Activated T-helper 1 cell treated with anti-CD3 and anti-CD28 coated beads, Interleukin-12 subunit alpha, Interleukin-12 subunit beta, Interleukin-2, Interleukin-4 antibody, amounts not matched to agents 30 ng/mL and 10 ng/mL and 1 ng/mL, durations not matched to agents 14 hours and 24 hours and 36 hours (primary cell): ENCODE results near the gene PPP2R2D. TPM values are rescaled to one million over a fixed set of nuclear protein-coding genes. Genes with fewer than 3 reads are reported as not detected.

Experiments used
- DNase-seq: peaks from one replicate; pipeline ENCODE4 v3.0.0; 2021; ENCODE audit warnings: low spot score
- H3K27ac Mint-ChIP-seq: one replicate; pipeline ENCODE4 v1.8.0; 2021; ENCODE audit warnings: mild to moderate bottlenecking, mixed read lengths
- H3K27me3 Mint-ChIP-seq: one replicate; pipeline ENCODE4 v1.8.0; 2022; ENCODE audit warnings: mild to moderate bottlenecking, moderate library complexity, mixed read lengths; ENCODE audit not compliant: insufficient read depth
- H3K36me3 Mint-ChIP-seq: one replicate; pipeline ENCODE4 v1.8.0; 2021; ENCODE audit warnings: low read depth, mixed read lengths
- H3K4me1 Mint-ChIP-seq: one replicate; pipeline ENCODE4 v1.8.0; 2021; ENCODE audit warnings: low read depth, mixed read lengths
- H3K4me3 Mint-ChIP-seq: one replicate; pipeline ENCODE4 v1.8.0; 2021; ENCODE audit warnings: mild to moderate bottlenecking, moderate library complexity, mixed read lengths
- H3K9me3 Mint-ChIP-seq: one replicate; pipeline ENCODE4 v1.8.0; 2021; ENCODE audit warnings: mixed read lengths
- intact Hi-C: fragments of 100-400 bp; cut with micrococcal nuclease; formaldehyde crosslinking; loops from one replicate; pipeline ENCODE4 v1.15.1; 2024
- total RNA-seq: library from RNA; stranded (reverse); gene quantifications from 2 replicates; pipeline ENCODE4 v1.2.3, GENCODE V29; 2022

Gene PPP2R2D
- total RNA-seq, 1 donor from 2014 or later = 37.6 TPM

DNA sequence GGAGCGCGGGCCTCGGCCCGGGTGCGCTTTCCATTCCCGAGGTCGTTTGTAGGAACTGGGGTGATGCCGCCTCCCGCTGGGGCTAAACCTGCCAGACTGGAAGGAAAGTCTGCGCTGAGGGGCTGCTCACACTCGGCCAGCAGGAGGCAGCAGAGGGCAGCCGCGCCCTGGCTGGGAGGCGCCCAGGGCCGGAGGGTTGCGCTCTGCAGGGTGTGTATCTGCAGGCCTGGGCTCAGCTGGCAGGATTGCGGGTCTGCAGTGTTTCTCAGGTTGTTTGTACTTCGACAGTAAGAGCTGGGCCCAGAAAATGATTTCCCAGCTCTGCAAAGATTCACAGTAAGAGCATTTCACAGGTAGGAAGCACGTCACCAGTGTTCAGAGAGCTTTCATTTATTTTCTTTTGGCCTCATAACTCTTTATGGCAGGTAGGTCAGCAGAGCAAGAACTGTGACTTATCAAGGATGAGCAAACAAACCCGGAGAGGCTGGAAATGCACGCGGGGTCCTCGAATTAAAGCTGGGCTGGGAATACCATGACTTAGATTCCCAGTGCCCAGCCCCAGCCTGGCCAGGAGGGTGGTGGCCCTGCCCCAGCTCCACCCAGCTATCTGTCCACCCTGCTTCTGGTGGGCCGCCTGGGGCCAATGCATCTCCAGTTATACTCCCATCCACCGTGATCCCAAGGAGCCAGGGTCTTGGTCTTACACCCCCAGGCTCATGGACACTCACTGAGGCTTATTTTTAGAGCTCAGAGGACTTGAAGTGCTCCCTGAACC, 15.2 kb upstream of the PPP2R2D start:
- DNase-seq = peak; percentile 73
- H3K27ac Mint-ChIP-seq = no peak overlapping the region
- intact Hi-C loops = loop anchor here (1.0 to 2.0 kb wide), 4 partner anchors 15 to 257 kb away; partner anchors contain the start of gene PPP2R2D
- no peaks in the 10 kb centered on the region for H3K36me3 Mint-ChIP-seq
- no peak overlapping the region for H3K4me3 Mint-ChIP-seq
- H3K27me3 Mint-ChIP-seq = peaks cover 7% of the 10 kb centered on the region
- H3K9me3 Mint-ChIP-seq = no peaks in the 10 kb centered on the region
- no peaks in the 10 kb centered on the region for H3K4me1 Mint-ChIP-seq

DNA sequence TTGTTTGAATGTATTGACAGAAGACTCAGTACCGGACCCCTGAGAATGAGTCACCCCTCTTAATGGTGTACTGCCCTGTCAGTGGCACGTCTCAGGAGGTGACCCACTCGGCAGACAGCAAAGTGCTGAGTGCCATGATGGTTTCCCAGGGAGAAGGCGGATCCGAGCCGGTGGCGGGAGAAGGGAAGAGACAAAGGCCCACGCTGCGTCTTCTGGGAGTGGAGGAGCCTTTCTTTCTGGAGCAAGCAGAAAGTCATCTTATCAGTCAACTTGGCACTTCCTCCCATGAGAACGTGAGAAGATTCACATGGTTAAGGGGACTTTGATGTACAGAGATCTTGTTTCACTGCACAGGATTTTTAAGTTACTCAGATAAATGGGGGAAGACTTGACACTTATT, 14.6 kb upstream of the PPP2R2D start:
- Mint-ChIP-seq H3K9me3 (no peaks in the 10 kb centered on the region), H3K27ac (no peak overlapping the region), H3K27me3 (peaks cover 7% of the 10 kb centered on the region), H3K4me3 (no peak overlapping the region), H3K4me1 (no peaks in the 10 kb centered on the region), H3K36me3 (no peaks in the 10 kb centered on the region)
- no peak for DNase-seq
- intact Hi-C loops = no loop called here

GRCh38 chr10:131888186-131888604, 12.6 kb upstream of the PPP2R2D start:
- no peak for DNase-seq
- Mint-ChIP-seq H3K27ac (no peak overlapping the region), H3K9me3 (no peaks in the 10 kb centered on the region), H3K4me3 (no peak overlapping the region), H3K36me3 (no peaks in the 10 kb centered on the region), H3K27me3 (peaks cover 11% of the 10 kb centered on the region), H3K4me1 (no peaks in the 10 kb centered on the region)
- intact Hi-C loops = no loop called here

- Mint-ChIP-seq H3K27ac (no peak overlapping the region), H3K4me3 (no peak overlapping the region), H3K9me3 (no peaks in the 10 kb centered on the region), H3K4me1 (no peaks in the 10 kb centered on the region), H3K36me3 (no peaks in the 10 kb centered on the region), H3K27me3 (peaks cover 15% of the 10 kb centered on the region)
- DNase-seq = no peak
- intact Hi-C loops = no loop called here
Measured at GRCh38 chr10:131889755-131890154, 11.1 kb upstream of the PPP2R2D start.

DNA sequence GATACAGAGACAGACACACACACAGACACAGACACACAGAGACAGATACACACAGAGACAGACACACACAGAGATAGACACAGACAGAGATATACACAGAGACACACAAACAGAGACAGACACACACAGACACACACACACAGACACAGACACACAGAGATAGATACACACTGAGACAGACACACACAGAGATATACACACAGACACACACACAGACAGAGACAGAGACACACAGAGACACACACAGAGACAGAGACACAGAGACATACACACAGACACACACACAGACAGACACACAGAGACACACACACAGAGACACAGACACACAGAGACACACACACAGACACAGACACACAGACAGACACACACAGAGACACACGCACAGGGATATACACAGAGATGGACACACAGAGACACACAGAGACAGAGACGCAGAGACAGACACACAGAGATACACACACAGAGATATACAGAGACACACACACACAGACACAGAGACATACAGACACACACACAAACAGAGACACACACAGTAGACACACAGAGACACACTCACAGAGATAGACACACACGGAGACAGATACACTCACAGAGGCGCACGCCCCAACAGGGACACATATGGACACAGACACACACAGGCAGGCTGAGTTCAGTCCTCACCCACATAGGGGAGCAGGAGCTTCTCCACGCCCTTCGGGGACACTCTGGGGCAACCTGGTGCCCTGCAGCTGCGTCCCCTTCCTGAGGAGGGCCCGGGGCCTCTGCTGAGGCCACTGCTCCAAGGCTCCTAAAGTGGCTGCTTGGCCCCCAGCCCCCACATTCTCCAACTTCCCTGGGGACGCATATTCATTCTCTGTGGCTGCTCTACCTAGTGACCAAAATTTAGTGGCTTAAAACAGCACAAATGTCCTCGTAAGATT, 10.3 kb upstream of the PPP2R2D start:
- Mint-ChIP-seq H3K36me3 (no peaks in the 10 kb centered on the region), H3K27ac (no peak overlapping the region)
- intact Hi-C loops = no loop called here

GRCh38 chr10:131891196-131891928, 9.4 kb upstream of the PPP2R2D start:
- Mint-ChIP-seq H3K4me3 (no peak overlapping the region), H3K4me1 (peaks cover under 1% of the 10 kb centered on the region), H3K27me3 (peaks cover 12% of the 10 kb centered on the region), H3K36me3 (no peaks in the 10 kb centered on the region), H3K27ac (no peak overlapping the region), H3K9me3 (no peaks in the 10 kb centered on the region)
- intact Hi-C loops = no loop called here
- DNase-seq = no peak

More for the DNA sequence above, 10.3 kb upstream of the PPP2R2D start:
- no peaks in the 10 kb centered on the region for H3K4me1 Mint-ChIP-seq
- DNase-seq = no peak
- H3K9me3 Mint-ChIP-seq = no peaks in the 10 kb centered on the region
- H3K27me3 Mint-ChIP-seq = peaks cover 15% of the 10 kb centered on the region
- H3K4me3 Mint-ChIP-seq = no peak overlapping the region

GRCh38 chr10:131891929-131892805, 8.6 kb upstream of the PPP2R2D start:
- H3K4me1 Mint-ChIP-seq = peaks cover 9% of the 10 kb centered on the region
- no peak overlapping the region for H3K4me3 Mint-ChIP-seq
- peaks cover 12% of the 10 kb centered on the region for H3K27me3 Mint-ChIP-seq
- H3K27ac Mint-ChIP-seq = no peak overlapping the region
- H3K36me3 Mint-ChIP-seq = no peaks in the 10 kb centered on the region
- no peak for DNase-seq
- no peaks in the 10 kb centered on the region for H3K9me3 Mint-ChIP-seq
- intact Hi-C loops = no loop called here

GRCh38 chr10:131892806-131893675, 7.8 kb upstream of the PPP2R2D start:
- Mint-ChIP-seq H3K36me3 (no peaks in the 10 kb centered on the region), H3K27me3 (peaks cover 11% of the 10 kb centered on the region)

GRCh38 chr10:131895116-131895515, 5.7 kb upstream of the PPP2R2D start:
- intact Hi-C loops = no loop called here
- H3K9me3 Mint-ChIP-seq = no peaks in the 10 kb centered on the region
- H3K27me3 Mint-ChIP-seq = peaks cover 28% of the 10 kb centered on the region
- no peaks in the 10 kb centered on the region for H3K36me3 Mint-ChIP-seq
- H3K27ac Mint-ChIP-seq = no peak overlapping the region
- peaks cover 22% of the 10 kb centered on the region for H3K4me1 Mint-ChIP-seq
- H3K4me3 Mint-ChIP-seq = no peak overlapping the region
- no peak for DNase-seq

More at GRCh38 chr10:131892806-131893675, 7.8 kb upstream of the PPP2R2D start:
- Mint-ChIP-seq H3K27ac (no peak overlapping the region), H3K4me1 (peaks cover 10% of the 10 kb centered on the region), H3K4me3 (no peak overlapping the region), H3K9me3 (no peaks in the 10 kb centered on the region)
- DNase-seq = no peak
- intact Hi-C loops = no loop called here

DNA sequence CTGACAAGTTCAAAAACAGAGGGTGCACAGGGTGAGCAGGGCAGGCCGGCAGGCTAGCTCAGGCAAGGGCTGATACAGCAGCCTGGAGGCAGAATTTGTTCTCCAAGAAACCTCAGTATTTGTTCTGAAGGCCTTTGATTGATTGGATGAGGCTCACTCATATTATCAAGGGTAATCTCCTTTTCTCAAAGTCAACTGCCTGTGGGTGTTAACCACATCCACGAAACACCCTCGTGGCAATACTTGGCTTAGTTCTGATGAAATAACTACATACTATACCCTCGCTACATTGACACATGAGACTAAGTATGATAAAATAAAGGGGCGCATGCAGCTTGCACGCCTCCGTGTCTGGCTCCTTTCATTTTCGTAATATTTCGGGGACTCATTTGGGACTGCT, 4.4 kb upstream of the PPP2R2D start:
- intact Hi-C loops = no loop called here
- Mint-ChIP-seq H3K4me3 (no peak overlapping the region), H3K9me3 (no peaks in the 10 kb centered on the region), H3K27me3 (peaks cover 25% of the 10 kb centered on the region), H3K36me3 (no peaks in the 10 kb centered on the region), H3K27ac (no peak overlapping the region), H3K4me1 (peaks cover 24% of the 10 kb centered on the region)
- DNase-seq = peak; percentile 22

- Mint-ChIP-seq H3K36me3 (no peaks in the 10 kb centered on the region), H3K4me3 (no peak overlapping the region), H3K4me1 (peaks cover 31% of the 10 kb centered on the region), H3K27me3 (peaks cover 22% of the 10 kb centered on the region), H3K9me3 (no peaks in the 10 kb centered on the region), H3K27ac (no peak overlapping the region)
- intact Hi-C loops = no loop called here
- no peak for DNase-seq
Measured at GRCh38 chr10:131897297-131897899, 3.4 kb upstream of the PPP2R2D start.
